GM19438 (cell line): ENCODE measurements around the gene ERGIC1.
A peak's percentile ranks its signal among the peaks of the same experiment; 100 is the strongest.
"Not testable (repeated sequence)": the region's sequence is repeated elsewhere in the genome, so short reads cannot be mapped to it uniquely, and the experiment has no call there.

Source experiments
- ATAC-seq: cut with Tn5 transposase; IDR thresholded peaks from one replicate; pipeline ENCODE4 v1.9.1; 2021; ENCODE audit warnings: low read depth; ENCODE audit not compliant: unreplicated experiment

ERGIC1 gene

GRCh38 chr5:172876578-172876977 is 42.5 kb downstream of the ERGIC1 start:
- no peak for ATAC-seq

GRCh38 chr5:172877466-172878260 is 43.6 kb downstream of the ERGIC1 start:
- ATAC-seq, result no peak

- no peak for ATAC-seq
Measured at GRCh38 chr5:172878585-172878932, 44.5 kb downstream of the ERGIC1 start.

GRCh38 chr5:172878933-172879752 is 45.1 kb downstream of the ERGIC1 start:
- ATAC-seq, result no peak

GRCh38 chr5:172881691-172882370 is 47.8 kb downstream of the ERGIC1 start:
- ATAC-seq, result peak; percentile 65

- ATAC-seq, result no peak
Measured at GRCh38 chr5:172883066-172883465, 49.0 kb downstream of the ERGIC1 start.

- ATAC-seq, result no peak
Measured at GRCh38 chr5:172885597-172886340, 51.7 kb downstream of the ERGIC1 start.

GRCh38 chr5:172886476-172886875 is 52.4 kb downstream of the ERGIC1 start:
- ATAC-seq, result no peak

GRCh38 chr5:172886974-172887501 is 53.0 kb downstream of the ERGIC1 start:
- no peak for ATAC-seq

- ATAC-seq, result no peak
Measured at GRCh38 chr5:172887692-172888091, 53.6 kb downstream of the ERGIC1 start.

GRCh38 chr5:172890659-172891058 is 56.6 kb downstream of the ERGIC1 start:
- no peak for ATAC-seq

- no peak for ATAC-seq
Measured at GRCh38 chr5:172891716-172892421, 57.8 kb downstream of the ERGIC1 start.

- ATAC-seq, result no peak
Measured at GRCh38 chr5:172892713-172893112, 58.7 kb downstream of the ERGIC1 start.

- ATAC-seq, result no peak
Measured at GRCh38 chr5:172894767-172895388, 60.8 kb downstream of the ERGIC1 start.

GRCh38 chr5:172895549-172895948 is 61.5 kb downstream of the ERGIC1 start:
- ATAC-seq, result no peak

GRCh38 chr5:172896465-172896864 is 62.4 kb downstream of the ERGIC1 start:
- no peak for ATAC-seq

GRCh38 chr5:172897067-172897466 is 63.0 kb downstream of the ERGIC1 start:
- ATAC-seq, result not testable (repeated sequence)

GRCh38 chr5:172897481-172898217 is 63.6 kb downstream of the ERGIC1 start:
- no peak for ATAC-seq
